Ascending aorta (tissue), 2 donors: ENCODE data around the gene LARGE1. TPM values are rescaled to one million over a fixed set of nuclear protein-coding genes. Genes with fewer than 3 reads are reported as not detected.

Source experiments
- DNase-seq, 2 donors: peaks; one replicate each; pipeline ENCODE4 v3.0.0-alpha.2; 2019; ENCODE audit warnings: low spot score in 2 of 2
- H3K27ac ChIP-seq, 2 donors: fragments of 200-600 bp; sonication (generic); one replicate each; pipeline ENCODE4 v1.5.1; 2016 to 2017; ENCODE audit warnings: mild to moderate bottlenecking in 1 of 2
- H3K27me3 ChIP-seq: fragments of 200-600 bp; sonication (generic); one replicate; pipeline ENCODE4 v1.5.1; 2017
- H3K36me3 ChIP-seq, 2 donors: fragments of 200-600 bp; sonication (generic); one replicate each; pipeline ENCODE4 v1.5.1; 2016
- H3K4me1 ChIP-seq, 2 donors: fragments of 200-600 bp; sonication (generic); one replicate each; pipeline ENCODE4 v1.5.1; 2016 to 2017; ENCODE audit warnings: mild to moderate bottlenecking in 1 of 2
- H3K4me3 ChIP-seq, 2 donors: fragments of 200-600 bp; sonication (generic); one replicate each; pipeline ENCODE4 v1.5.1; 2016 to 2017; ENCODE audit warnings: mild to moderate bottlenecking in 1 of 2
- H3K9me3 ChIP-seq, 2 donors: fragments of 200-600 bp; sonication (generic); one replicate each; pipeline ENCODE4 v1.5.1; 2016
- CTCF ChIP-seq, 3 experiments: fragments of 200-600 bp in 2 of 3; fragments of 450-650 bp in 1 of 3; sonication (generic) in 2 of 3; IDR thresholded peaks; one replicate each; pipeline ENCODE4 v1.5.1; 2016 to 2019; ENCODE audit warnings: antibody characterized with exemption in 3 of 3, mild to moderate bottlenecking in 1 of 3, moderate library complexity in 1 of 3
- intact Hi-C: fragments of 100-400 bp; cut with DNase I; formaldehyde crosslinking; loops from one replicate; pipeline ENCODE4 v1.15.1; 2023
- total RNA-seq: library from RNA; depleted of rRNA; stranded (reverse); fragments of >200 nt; gene quantifications from one replicate; pipeline ENCODE4 v1.1.0, GENCODE V29; 2016

The LARGE1 gene
- total RNA-seq, 1 donor from 2014 or later, result 40.6 TPM

DNA sequence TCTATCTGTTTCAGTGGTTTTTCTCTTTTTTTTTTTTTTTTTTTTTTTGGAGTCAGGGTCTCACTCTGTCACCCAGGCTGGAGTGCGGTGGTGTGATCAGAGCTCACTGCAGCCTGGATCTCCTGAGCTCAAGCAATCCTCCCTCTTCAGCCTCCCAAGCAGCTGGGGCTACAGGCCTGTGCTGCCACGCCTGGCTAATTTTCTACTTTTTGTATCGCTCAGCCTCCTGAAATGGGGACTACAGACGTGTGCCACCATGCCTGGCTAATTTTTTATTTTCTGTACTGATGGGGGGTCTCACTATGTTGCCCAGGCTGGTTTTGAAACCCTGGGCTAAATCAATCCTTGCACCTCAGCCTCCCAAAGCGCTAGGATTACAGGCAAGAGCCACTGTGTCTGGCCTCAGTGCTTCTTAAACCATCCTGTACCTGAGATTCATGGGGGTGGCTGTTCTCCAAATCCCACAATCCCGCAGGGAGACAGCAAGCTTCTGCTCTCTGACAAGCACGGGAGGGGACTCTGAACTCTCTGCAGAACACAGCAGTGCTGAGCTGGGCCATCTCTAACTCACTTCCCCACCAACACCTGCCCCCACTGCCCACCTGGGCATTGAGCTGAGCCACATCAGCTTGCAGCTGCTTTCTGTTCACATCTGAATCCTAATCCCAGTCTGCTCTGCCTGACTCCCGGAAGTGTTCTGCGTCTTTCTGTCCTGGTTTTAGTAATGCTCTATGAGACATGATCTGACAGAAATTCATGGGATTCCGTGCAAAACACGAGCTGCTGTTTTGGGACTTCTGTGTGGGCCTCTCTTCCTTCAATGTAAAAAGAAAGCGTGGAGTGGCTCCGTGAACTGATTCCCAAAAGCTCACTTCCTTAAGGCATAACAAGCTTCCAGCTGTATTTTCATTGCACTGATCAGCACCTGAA is 400.0 kb downstream of the LARGE1 start:
- no peak for TF ChIP-seq CTCF (IDR thresholded peaks at IDR 0.05)
- H3K4me3 ChIP-seq, result no peak overlapping the region
- peaks cover 0 to 4% of the 10 kb centered on the region in 2 donors for H3K36me3 ChIP-seq
- H3K27ac ChIP-seq, result no peak overlapping the region
- no peaks in the 10 kb centered on the region for H3K27me3 ChIP-seq
- intact Hi-C loops, result loop anchor here (1.0 to 10.0 kb wide), 3 partner anchors 59 to 591 kb away; partner anchors contain the start of gene LARGE1
- H3K9me3 ChIP-seq, result no peaks in the 10 kb centered on the region
- DNase-seq, result no peak
- H3K4me1 ChIP-seq, result no peaks in the 10 kb centered on the region

DNA sequence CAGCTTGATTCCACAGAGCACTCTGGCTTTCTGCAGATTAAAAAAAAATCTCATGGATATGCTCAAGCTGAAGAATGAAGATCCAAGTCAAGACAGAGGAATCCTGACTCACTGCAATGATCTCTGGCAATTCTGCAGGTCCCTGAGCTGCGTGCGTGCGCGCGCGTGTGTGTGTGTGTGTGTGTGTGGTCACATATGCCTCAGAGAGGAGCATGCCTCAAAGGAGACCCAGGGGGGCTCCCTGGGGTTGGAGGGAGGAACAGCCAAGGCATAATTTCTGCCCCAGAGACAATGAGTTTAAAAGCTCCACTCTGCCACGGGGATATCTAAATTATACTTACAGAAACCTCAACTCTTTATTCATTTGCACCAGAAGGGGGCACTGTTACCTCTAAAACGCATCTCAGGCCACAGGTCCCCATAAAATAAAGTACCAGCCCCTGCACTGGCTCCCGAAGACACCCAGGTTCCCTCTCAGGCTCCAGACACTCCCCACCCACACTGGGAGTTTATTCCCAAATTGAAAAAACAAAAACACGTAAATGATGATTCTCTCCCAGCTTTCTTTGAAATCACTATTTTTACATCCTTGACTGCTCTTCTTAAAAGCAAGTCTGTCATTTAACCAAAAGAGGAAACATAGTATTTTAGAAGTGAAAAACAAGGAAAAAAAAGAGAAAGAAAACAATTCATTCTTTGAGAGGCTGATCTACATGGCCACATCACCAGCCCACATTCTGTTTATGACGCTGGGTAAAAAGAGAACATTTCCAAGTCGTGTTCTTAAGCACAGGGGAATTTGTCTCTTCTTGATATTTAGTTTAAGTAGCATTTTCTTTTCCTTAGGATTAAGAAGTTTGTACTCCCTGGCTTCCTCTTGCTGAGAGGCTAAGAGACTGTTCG is 401.0 kb downstream of the LARGE1 start:
- Histone ChIP-seq H3K4me1 (no peaks in the 10 kb centered on the region), H3K36me3 (peaks cover 0 to 4% of the 10 kb centered on the region in 2 donors), H3K27ac (no peak overlapping the region), H3K9me3 (no peaks in the 10 kb centered on the region), H3K4me3 (no peak overlapping the region), H3K27me3 (no peaks in the 10 kb centered on the region)
- no peak for DNase-seq
- intact Hi-C loops, result loop anchor here (1.0 to 10.0 kb wide), 3 partner anchors 60 to 591 kb away; partner anchors contain the start of gene LARGE1
- peak; percentile 34 to 72 (median 46) for TF ChIP-seq CTCF (IDR thresholded peaks at IDR 0.05)

DNA sequence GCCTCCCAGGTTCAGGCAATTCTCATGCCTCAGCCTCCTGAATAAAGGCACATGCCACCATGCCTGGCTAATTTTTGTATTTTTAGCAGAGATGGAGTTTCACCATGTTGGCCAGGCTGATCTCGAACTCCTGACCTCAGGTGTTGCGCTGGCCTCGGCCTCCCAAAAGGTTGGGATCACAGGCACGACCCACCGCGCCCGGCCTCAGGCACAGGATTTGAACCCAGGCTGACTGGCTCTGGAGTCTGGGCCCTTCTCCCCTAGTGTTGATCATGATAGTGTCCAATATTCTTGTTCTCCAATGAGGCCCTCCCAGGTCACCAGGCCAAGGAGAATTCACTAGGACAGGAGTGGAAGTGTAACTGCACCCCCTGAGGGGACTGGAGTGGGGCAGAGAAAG is 401.9 kb downstream of the LARGE1 start:
- Histone ChIP-seq H3K27me3 (no peaks in the 10 kb centered on the region), H3K36me3 (peaks cover 0 to 4% of the 10 kb centered on the region in 2 donors), H3K9me3 (no peaks in the 10 kb centered on the region), H3K4me1 (no peaks in the 10 kb centered on the region), H3K4me3 (no peak overlapping the region), H3K27ac (no peak overlapping the region)
- TF ChIP-seq CTCF (IDR thresholded peaks at IDR 0.05), result no peak
- intact Hi-C loops, result loop anchor here (2.0 to 10.0 kb wide), 2 partner anchors 406 to 592 kb away; partner anchors contain the start of gene LARGE1
- DNase-seq, result no peak

- H3K9me3 ChIP-seq, result no peaks in the 10 kb centered on the region
- H3K27ac ChIP-seq, result no peak overlapping the region
- DNase-seq, result no peak
- H3K27me3 ChIP-seq, result no peaks in the 10 kb centered on the region
- no peaks in the 10 kb centered on the region for H3K4me1 ChIP-seq
- TF ChIP-seq CTCF (IDR thresholded peaks at IDR 0.05), result no peak
- H3K36me3 ChIP-seq, result no peaks in the 10 kb centered on the region
- intact Hi-C loops, result loop anchor here (10.0 kb wide), 1 partner anchor 409 kb away; the partner anchor contains the start of gene LARGE1
- H3K4me3 ChIP-seq, result no peak overlapping the region
Observed at GRCh38 chr22:33515795-33516194, 404.5 kb downstream of the LARGE1 start.
